GM19395 (cell line): ENCODE measurements around the gene PLXNA2.

Experiments used
- ATAC-seq: cut with Tn5 transposase; IDR thresholded peaks from one replicate; pipeline ENCODE4 v1.9.1; 2021; ENCODE audit warnings: mild to moderate bottlenecking, moderate library complexity; ENCODE audit not compliant: unreplicated experiment

The PLXNA2 gene

DNA sequence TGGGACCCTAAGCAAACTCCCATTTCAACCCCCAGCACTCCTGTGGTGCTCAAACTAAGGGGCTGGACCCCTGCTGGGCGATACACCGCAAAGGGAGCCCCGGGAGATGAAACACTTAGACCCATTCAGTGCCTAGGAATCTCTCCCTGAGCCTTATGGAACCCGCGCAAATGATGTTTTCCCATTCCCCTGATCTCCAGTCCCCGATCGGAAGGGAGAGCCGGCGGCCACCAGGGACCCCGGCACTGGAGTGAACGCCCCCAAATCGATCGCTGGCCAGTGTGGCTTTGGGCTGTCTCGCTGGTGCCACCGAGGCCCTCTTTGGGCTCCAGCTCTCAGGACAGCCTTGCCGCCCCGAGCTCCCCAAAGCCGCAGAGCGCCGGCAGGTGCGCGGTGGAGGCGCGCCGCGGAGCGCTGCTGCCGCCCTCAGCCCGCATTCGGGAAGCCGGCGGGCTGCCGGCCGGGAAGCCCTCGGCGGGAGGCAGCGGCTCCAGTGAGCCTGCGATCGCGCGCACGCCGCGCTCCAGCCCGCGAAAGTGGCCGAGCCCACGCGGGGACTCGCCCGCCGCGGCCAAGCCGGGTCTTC is 1.1 kb downstream of the PLXNA2 start:
- ATAC-seq = no peak

DNA sequence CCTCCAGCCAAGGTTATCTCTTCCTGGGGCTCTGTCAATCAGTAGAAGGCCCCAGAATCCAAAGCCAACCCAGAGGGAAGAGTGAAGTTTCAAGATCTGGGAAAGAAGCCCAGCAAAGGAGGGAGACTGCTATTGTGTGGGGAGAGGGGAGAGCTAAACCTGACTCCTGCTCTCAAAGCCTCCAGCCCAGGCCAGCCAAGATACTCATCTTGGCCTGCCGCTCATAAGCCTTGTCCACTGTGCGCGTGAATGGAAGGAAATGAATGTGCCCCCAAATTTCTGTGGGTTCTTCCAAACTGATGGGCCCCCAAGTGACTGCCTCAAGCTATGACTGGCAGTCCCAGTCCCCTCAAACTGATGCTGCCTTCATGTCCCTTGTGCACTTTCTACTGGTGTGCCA is 2.0 kb downstream of the PLXNA2 start:
- no peak for ATAC-seq

DNA sequence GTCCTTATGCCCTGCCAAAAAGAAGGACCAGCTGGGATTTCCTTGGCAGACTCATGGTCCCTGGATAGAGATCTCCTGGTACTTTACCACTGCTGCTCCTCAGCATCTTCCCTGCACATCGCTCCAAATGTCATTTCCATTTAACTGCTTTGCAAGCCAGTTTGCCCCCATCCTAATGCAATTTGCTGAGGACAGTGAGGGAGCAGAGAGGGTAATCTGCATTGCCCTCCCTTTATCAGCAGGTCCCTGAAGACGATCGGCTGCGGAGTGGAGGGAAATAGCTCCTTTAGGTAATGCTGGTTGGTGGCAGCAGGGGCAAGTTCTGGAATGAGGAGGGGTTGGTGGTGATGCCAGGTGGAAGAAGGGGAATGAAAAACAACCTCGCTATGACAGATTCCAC is 2.7 kb downstream of the PLXNA2 start:
- no peak for ATAC-seq

DNA sequence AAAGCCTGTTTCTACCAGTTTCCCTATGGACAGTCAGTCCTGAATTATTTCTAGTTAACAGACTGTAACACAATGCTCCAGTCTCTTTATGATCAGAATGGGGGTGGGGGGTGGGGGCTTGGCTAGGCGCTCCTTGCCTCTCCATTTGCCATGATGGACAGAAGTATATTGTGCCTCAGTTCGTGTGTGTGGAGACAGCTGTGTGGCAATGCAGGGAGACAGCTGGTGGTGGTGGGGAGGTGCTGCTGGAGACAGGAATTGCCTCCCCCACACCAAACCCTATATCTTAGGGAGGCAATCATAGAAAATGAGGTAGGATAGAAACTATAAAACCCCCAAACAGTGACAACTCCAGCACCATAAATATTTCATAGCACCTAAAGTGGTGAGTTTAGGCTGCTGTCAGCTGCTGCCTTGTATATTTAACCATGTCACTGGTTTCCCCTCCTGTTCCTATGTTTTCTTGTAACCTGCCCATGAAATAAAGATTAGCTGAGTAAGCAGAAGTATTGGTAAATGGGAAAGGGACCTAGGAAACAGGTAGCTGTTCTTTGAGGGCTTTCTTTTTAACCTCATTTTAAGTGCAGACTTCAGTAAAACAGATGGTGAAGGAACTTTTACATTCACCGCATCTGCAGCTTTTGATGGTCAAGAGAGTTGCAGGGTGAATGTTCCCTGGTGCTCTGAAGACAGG is 3.4 kb downstream of the PLXNA2 start:
- ATAC-seq = no peak

DNA sequence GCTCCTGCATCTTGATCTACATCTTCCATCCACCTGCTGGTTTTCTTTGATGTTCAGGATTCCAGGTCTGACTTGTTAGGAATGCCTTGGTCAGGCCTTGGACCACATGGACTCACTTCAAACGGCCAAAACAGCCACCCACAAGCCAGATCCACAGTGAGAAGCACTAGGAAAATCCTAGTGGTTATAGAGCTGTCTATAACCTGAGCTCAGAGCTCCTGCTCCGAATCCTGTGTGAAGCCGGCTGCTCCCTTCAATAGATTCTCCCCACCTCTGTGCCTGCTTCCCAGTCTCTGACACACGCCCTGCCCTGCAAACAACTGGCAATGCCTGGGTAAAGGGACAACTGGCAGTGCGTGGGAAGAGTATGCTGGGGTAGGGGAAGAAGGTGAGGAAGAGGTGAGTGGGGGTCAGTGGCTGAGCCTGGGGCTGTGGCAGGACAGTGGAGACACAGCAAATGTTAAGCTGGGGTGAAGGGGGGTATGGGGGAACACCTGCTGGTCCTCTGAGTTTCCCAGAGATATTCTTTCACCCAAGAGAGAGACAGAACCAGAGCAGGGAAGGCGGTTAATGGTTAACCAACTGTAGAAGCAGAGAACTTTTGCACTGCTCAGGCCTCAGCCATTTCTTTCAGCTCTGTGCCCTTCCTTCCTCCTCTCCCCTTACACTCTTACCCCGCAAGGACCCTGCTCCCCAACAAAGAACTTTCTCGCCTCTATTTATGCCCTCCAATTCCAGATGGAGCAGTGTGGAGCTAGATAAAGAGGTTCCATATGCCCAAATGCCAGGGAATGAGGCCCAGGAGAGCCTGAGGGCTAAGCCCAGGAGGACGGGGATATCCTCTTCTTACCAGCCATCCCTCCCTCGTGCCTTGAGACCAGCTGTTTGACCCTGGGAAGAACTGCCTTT is 4.5 kb downstream of the PLXNA2 start:
- ATAC-seq = no peak

DNA sequence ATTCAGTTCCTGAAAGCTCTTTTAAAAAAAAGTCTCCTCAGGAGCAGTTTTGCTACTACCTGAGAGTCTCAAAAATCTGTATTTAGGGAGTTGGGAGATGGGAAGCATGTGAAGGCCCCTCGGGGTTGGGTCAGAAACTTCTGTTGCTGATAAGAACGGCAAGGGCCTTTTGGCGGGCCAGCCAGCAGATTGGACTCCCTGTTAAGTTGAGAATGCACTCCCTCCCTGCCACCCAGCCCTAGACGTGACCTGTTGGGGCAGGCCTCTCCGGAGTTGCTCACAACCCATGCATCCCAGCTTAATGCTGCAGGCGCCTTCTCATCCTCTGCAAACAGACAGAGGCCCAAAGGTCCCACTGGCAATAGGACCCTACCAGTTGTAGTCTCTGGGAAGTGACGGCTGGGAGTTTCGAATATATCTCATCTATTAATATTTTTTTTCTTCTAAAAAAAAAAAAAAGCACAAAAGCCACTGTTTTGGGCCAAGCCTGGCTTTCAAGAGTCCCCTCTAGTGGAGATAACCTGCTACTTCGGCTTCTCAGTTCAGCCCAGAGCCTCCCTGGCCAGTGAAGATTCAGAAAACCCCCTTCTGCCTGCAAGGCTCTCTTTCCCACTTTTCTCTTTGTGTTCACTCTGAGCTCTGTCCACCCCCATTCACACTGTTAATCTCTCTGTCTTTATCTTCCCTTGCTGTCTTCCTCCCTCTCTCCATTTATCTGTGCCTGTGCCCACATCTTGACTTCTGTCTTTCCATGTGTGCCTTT is 5.3 kb downstream of the PLXNA2 start:
- ATAC-seq = no peak

DNA sequence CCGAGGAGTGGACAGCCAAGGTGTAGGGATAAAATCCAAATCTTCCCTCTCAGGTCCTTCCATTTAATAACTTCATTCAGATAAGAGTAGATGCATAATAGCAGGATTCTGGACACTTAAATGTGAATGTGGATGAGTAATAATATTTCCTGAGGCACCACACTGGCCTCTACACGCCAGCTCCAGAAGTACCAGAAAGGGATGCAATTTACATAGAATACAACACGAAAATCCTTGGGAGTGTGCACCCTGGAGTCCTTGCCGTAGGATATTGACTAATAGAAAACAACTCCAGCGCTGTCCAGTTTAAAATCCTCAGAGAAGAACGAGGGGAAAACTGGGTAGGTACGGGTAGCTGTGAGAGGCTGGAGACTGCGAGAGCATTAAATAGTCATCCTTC is 6.9 kb downstream of the PLXNA2 start:
- no peak for ATAC-seq

DNA sequence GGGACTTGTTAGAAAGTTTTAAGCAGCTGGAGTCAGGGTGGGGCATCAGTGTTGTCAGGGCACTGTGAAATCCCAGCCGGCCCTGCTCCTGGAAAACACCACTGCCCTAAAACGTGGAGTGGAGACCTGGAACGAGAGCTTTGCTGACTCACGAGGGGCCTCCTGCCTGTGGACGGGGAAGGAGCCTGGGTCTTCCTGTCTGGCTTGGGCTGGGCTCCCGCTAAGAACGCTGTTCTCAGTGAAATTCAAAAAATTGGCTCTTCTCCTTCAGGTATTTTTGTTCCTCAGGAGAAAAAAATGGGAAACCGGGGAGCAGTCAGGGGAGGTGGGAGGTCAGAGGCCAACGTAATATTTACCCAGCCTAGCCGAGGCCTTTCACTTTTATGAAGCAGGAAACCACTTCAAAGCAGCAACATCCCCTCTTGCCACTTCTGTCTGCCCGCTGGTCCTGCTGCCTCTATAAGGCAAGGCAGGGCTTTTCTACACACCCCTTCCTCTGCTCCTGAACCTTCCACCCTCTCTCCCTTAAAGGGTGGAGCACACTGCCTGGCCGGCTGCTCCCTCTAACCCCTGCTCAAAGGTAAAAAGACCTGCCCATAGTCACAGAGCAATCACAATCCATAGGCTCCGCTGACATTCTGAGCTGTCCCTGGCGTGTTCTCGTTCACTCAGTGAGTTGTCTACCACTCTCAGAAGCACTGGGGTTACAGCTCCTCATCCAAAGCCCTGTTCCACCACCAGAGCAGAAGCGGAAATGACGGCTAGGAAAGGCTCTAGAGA is 8.0 kb downstream of the PLXNA2 start:
- peak; percentile 62 for ATAC-seq

DNA sequence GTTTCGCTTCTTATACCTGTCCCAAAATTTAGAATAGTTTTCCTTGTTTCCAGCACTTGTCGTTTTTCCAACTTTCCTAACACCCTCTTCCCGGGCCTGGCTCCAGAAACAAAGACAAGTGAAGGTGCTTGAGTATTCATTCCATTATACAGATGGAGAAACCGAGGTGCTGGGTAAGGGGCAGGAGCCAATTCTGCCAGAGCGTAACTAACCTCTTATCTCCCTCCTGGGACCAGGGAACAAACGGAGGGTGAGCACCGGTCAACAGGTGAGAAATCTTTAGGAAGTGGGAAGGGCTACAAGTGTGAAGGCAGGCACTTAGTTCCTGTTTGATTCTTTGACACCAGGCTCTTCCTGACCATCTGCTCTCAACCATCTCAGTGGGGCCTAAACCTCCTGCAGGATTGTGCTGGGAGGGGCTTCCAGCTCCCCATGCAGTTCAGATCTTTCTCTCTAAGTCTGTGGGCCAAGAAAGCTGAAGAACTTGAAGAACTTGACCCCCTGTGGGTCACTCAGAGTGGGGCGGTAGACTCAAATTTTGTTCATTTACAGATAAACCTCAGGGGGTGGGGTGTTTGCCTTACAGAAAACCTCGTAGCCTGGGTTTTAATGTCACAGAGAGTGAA is 8.7 kb downstream of the PLXNA2 start:
- ATAC-seq = no peak

DNA sequence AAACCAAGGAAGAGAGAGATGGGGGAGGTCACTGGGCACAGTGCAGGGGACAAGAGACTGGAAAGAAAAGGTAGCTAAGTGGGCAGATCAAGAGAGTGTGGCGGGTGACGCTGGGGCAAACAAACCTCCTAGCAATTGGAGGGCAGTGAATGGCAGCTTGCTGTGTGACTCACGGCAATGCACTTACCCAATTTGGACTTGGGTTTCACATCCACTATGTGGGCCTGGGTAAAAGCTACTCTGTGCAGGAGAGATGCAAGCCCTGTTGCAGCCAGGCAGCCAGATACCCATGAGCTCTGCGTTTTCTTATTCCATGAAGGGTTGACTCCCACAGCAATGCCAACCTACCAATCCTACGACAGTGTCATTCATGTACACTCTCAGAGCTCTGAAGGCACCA is 9.5 kb downstream of the PLXNA2 start:
- no peak for ATAC-seq

DNA sequence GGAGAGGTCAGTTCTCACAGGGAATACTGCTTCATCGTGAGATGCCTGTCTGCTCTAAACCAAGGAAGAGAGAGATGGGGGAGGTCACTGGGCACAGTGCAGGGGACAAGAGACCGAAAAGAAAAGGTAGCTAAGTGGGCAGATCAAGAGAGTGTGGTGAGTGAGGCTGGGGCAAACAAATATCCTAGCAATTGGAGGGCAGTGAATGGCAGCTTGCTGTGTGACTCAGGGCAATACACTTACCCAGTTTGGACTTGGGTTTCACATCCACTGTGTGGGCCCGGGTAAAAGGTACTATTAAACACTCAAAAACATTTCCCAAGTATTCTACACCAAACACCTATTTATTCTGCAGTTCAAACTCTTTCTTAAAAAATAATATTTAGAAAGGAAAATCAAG is 10.2 kb downstream of the PLXNA2 start:
- ATAC-seq = no peak

DNA sequence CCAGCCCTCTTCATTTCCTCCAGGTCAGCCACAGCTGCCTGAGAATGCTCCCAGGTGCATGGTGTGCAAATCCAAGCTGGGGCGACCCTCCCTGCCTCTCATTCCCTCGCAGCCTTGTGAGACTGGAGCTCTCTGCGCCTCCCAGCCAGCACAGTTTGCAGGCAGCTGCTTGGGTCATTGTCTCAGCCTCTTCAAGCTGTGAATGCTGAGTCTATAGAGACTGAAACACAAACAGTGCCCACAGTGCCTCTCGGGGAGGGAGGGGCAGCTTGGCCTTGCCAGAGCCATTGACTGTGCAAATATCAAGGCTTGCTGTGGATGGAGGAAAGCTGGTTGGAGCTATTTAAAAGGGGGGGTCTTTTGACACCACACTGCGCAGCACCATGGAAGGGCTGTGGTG is 10.6 kb downstream of the PLXNA2 start:
- ATAC-seq = no peak

DNA sequence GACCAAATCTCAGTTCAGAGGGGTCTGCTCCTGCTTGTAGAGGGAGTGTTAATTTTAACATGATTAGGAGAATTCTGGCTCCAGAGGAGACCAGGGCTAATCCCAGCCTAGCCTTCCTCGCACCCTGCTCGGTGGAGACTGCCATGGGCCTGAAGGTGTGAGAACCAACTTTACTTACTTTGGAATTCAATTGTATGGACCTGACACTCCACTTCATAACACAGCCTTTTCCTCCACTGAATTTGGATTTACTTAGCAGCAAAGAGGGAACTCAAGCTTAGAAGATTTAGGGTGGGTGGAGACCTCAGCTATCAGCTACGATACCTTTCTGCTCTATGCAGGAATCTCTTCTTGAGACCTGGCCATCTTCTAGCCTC is 11.5 kb downstream of the PLXNA2 start:
- no peak for ATAC-seq

DNA sequence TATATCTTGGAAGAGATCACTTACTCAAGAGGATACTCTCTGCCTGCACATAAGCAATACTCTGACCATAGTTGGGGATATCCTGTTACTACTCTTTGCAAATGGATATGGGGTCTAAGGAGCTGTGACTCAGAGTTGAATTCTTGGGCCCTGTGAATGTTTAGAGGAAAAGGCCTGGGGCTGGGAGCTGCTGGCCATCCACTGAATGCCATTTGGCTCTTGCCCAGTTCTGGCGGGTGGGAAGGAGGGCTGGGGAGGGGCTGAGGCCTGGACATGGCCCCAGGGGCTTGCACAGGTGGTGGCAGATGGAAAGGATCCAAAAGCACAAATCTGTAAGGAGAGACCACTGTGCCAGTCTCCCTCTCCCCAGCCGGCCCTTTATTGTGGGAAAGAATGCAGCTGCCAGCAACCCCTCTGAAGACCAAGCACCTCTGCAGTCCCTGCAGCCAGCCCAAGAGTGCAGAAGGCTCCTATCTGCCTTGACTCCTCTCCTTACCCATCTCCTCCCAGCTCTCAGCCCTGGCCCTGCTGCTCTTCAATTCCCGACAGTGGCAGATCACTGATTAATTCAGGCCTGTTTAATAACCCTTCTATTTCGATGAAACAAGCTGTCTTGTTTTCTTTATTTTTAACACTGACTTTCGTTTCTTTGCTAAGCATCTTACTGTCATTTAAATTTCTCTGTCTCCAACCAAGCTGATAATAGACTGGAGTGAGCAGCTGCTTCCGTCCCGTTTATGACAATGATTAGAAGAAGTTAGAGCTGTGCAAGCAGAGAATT is 12.1 kb downstream of the PLXNA2 start:
- ATAC-seq = no peak

DNA sequence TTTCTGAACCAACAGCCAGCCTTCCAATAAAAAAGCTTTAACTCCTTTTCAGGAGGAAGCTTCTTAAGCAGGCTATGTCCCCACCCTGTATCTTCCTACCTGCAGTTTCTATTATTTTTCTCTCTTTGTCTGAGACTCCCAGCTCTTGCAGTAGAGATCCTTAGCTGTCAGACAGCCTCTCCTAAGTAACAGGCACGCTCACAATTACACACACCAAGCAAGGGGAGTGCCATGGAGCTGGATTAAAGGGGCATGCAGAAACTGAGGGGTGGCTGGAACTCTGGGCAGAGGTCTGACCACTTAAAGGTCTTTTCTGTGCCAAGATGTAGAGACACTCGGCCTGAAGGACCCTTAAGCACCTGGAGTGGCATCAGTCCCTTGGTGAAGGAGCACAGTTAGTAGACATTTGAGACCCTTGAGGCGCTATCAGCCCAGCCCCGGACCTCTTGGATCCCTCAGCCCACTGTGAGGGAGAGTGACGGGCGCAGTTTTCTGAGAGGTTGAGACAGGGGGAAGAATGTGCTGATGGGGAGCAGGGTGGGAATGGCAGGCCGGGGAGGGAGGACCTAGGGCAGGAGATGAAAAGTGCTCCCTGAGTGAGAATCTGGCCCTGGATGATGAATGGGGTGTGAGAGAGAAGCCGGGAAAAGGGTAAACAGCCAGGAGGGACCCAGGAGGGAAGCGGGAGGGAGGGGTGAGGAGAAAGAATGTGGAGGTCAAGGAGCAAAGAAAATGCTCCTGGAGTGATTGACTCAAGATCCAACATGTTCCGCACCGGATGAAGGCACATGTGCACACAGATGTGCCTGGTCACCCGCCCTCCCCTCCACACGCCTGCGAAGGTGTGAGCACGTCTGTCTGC is 13.3 kb downstream of the PLXNA2 start:
- no peak for ATAC-seq

DNA sequence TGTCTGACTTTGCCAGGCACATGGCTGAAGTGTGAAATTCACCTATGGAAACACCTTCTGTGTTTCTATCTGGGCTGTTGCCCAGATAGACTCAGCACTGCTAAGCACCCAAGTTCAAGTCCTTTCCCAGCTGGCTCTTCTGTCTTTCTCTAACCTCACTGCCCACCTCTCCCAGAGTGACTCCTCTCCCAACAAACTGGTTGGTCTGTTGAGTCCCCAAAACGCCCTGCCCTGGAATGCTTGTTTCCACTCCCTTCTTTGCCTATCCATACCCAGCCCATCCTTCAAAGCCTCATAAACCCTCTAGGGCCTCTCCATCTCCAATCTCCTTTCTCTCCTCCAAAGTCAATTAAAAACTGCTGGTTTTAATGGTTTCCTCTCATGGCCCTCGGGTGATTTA is 15.6 kb downstream of the PLXNA2 start:
- ATAC-seq = no peak

DNA sequence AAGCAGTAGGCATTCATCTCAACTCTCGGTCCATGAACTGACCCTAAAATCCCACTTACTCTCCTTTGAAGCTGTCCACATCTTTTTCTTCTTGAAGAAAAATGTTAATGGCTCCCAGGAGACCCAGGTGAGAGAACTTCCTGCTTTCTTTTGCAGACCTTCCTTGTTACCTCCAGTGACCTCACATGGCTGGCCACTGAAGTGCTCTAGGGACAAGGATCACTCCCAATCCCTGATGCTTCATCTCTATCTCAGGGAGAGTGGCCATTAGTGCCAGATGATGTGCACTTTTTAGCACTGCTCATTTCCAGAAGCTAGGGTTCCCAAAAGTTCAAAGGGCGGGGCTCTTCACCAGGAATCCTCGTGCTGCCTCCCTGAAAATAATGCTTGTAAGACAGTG is 16.2 kb downstream of the PLXNA2 start:
- ATAC-seq = no peak

DNA sequence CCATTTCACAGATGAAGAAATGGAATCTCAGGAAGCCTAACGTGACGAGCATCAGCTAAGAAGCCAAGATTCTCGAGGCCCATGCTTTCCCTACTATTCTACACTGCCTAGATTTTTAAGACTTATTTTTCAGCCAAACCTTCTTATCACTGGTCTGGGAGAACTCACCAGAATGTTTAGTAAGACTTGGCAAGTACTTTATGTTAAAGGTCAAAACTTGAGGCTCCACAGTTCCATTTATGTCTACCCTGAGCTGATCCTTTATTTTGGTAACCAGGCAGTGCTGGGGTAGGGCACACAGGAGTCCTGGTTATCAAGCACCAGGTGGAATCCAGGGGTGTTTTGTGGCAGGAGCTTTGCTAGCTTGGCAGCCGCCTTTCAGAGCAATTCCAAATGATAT is 16.8 kb downstream of the PLXNA2 start:
- no peak for ATAC-seq
